HL-60/S4 treated with retinoic acid at 250 ng/mL for 4 days and 3 days (cell line): ENCODE data around the gene CCN5.
"Not testable (repeated sequence)": the region's sequence is repeated elsewhere in the genome, so short reads cannot be mapped to it uniquely, and the experiment has no call there.

ENCODE experiments used
- in situ Hi-C: fragments of 300-500 bp; cut with MboI; formaldehyde crosslinking; loops from 2 replicates; pipeline ENCODE4 v1.7.0; 2022; ENCODE audit warnings: low sequenced_read_pairs

CCN5 gene

GRCh38 chr20:44756011-44756688, 41.0 kb downstream of the CCN5 start:
- in situ Hi-C loops: no loop called here

GRCh38 chr20:44756956-44757355, 41.8 kb downstream of the CCN5 start:
- in situ Hi-C loops: no loop called here

GRCh38 chr20:44758247-44759101, 43.3 kb downstream of the CCN5 start:
- in situ Hi-C loops: no loop called here

GRCh38 chr20:44759595-44759994, 44.4 kb downstream of the CCN5 start:
- in situ Hi-C loops: no loop called here

- in situ Hi-C loops: no loop called here
Measured at GRCh38 chr20:44761423-44761822, 46.3 kb downstream of the CCN5 start.

- in situ Hi-C loops: no loop called here
Measured at GRCh38 chr20:44762466-44763140, 47.4 kb downstream of the CCN5 start.

GRCh38 chr20:44763798-44764197, 48.6 kb downstream of the CCN5 start:
- in situ Hi-C loops: not testable (repeated sequence)

GRCh38 chr20:44765091-44765490, 49.9 kb downstream of the CCN5 start:
- in situ Hi-C loops: no loop called here

GRCh38 chr20:44765701-44766347, 50.7 kb downstream of the CCN5 start:
- in situ Hi-C loops: no loop called here

GRCh38 chr20:44768256-44768655, 53.1 kb downstream of the CCN5 start:
- in situ Hi-C loops: no loop called here

GRCh38 chr20:44768854-44769480, 53.8 kb downstream of the CCN5 start:
- in situ Hi-C loops: no loop called here

GRCh38 chr20:44769481-44769863, 54.3 kb downstream of the CCN5 start:
- in situ Hi-C loops: no loop called here

- in situ Hi-C loops: no loop called here
Measured at GRCh38 chr20:44770484-44771171, 55.5 kb downstream of the CCN5 start.

GRCh38 chr20:44771172-44771535, 56.0 kb downstream of the CCN5 start:
- in situ Hi-C loops: no loop called here

- in situ Hi-C loops: no loop called here
Measured at GRCh38 chr20:44772636-44773035, 57.5 kb downstream of the CCN5 start.

GRCh38 chr20:44773070-44773829, 58.1 kb downstream of the CCN5 start:
- in situ Hi-C loops: no loop called here

GRCh38 chr20:44776980-44777379, 61.8 kb downstream of the CCN5 start:
- in situ Hi-C loops: no loop called here
